ENCODE data around the gene ADGRG2.

- TF ChIP-seq CTCF (IDR thresholded peaks at IDR 0.05) (no peak), EZH2 (IDR thresholded peaks at IDR 0.05; ENCODE audit: borderline replicate concordance, insufficient read depth, low read depth, low read length, poor library complexity, severe bottlenecking) (no peak)
Observed at GRCh38 chrX:18946157-18946556, 176.1 kb downstream of the ADGRG2 start.

Data from B cell (primary cell).